ENCODE data around the gene ARID1B.

GRCh38 chr6:157245436-157245835 lies 468.3 kb downstream of the ARID1B start:
- TF ChIP-seq CTCF (tag by site-specific recombination; IDR thresholded peaks at IDR 0.05): no peak
- no peak for TF ChIP-seq ZNF146 (tag by site-specific recombination; IDR thresholded peaks at IDR 0.05)
- no peak for TF ChIP-seq ZNF529 (tag by site-specific recombination; IDR thresholded peaks at IDR 0.05; ENCODE audit: insufficient replicate concordance)
- TF ChIP-seq ZNF549 (tag by site-specific recombination; IDR thresholded peaks at IDR 0.05): no peak
- TF ChIP-seq ZNF629 (tag by site-specific recombination; IDR thresholded peaks at IDR 0.05): no peak
- TF ChIP-seq ZNF280C (tag by site-specific recombination; IDR thresholded peaks at IDR 0.05): no peak
- TF ChIP-seq ZNF777 (tag by site-specific recombination; IDR thresholded peaks at IDR 0.05; ENCODE audit: borderline replicate concordance): no peak
- no peak for TF ChIP-seq REST (tag by site-specific recombination; IDR thresholded peaks at IDR 0.05)
- TF ChIP-seq ZNF48 (tag by site-specific recombination; IDR thresholded peaks at IDR 0.05): no peak
- no peak for TF ChIP-seq TSHZ1 (tag by site-specific recombination; IDR thresholded peaks at IDR 0.05; ENCODE audit: borderline replicate concordance)
- no peak for TF ChIP-seq ZNF623 (tag by site-specific recombination; IDR thresholded peaks at IDR 0.05)
- TF ChIP-seq YY1 (tag by site-specific recombination; IDR thresholded peaks at IDR 0.05): no peak
- no peak for TF ChIP-seq ZSCAN5A (tag by site-specific recombination; IDR thresholded peaks at IDR 0.05)

All from HEK293 (cell line).